Hematopoietic multipotent progenitor cell treated with erythropoietin and hydrocortisone succinate and interleukin-3 and kit ligand, for 4 days (in vitro differentiated cells): Measurements from ENCODE around the gene HDAC4.

Experiments
- DNase-seq: peaks from one replicate; pipeline ENCODE4 v3.0.0-alpha.2; 2015

The HDAC4 gene

DNA sequence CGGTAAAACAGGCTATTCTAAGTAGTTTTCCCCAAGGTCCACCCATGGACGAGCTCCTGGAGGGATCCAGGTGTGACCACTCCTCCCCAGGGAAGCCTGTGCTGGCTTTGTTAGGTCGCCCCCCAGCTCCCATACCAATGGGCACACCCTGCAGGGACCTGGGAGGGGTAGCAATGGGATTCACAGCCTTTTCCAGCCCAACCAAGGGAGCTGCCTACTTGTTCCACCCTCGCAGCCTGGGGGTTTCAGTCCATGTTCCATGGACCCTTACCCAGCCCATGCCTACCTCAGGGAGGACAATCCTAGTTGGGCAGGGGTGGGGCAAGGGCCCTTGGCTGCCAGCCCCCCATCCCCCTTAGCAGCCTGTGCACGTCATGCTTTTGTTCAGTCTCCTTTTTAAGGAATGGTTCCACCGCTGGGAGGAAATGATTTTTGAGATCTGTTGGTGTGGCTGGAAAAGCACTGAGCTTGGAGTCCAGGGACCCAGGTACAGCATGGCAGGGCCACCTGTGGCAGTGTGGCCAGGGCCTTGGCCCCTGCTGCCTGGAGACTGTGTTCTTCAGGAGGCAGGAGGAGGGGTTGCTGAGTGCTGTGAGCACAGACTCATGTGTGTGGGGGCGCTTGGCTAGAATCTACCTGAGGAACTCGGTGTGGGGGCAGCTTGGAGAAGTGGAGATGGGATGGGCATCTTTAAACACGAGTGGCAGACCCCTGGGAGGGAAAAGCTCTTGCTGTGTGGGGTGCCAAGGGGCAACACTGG is 386.2 kb downstream of the HDAC4 start:
- no peak for DNase-seq

DNA sequence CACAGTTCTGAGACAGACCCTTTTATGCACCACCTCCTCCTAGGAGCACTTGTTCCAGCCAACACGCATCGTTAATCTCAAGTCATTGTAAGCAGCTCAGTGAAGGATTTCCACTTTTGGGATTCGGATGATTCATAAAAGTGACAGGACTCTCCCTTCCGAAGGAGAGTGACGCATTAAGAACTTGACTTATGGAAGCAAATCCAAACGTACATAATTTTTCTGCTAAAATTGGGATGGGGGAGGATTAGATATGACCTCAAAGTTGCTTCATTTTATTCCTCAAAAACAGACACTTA is 387.2 kb downstream of the HDAC4 start:
- no peak for DNase-seq

DNA sequence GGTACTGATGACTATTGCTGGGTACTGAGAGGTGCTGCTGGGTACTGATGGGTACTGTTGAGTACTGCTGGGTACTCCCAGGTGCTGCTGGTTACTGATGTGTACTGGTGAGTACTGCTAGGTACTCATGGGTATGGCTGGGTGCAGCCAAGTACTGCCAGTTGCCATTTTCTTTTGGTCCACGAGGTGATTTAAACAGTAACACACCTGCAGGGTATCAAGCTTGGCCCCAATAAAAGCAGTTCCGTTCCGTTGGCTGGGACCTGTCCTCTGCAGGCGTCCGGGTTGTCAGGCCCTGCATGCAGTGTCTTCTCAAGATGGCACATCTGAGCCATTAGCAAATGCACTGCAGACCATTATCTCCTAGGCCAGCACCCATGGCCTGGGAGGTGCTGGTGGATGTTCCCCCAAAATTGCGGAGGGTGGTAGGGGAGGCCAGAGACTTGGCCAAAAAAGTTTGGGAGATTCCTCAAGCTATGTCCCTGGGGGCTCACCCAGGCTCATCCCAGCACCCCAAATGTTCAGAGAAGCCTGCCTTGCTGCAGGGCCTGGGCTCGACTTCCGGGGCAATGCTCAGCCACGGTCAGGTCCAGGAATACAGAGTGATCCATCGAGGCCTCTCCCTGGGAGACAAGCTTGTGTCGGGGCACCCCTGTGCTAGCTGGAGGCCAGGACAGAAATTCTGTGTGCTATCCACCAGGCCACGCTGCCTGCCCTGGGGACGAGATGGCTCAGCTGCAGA is 387.7 kb downstream of the HDAC4 start:
- DNase-seq: no peak

DNA sequence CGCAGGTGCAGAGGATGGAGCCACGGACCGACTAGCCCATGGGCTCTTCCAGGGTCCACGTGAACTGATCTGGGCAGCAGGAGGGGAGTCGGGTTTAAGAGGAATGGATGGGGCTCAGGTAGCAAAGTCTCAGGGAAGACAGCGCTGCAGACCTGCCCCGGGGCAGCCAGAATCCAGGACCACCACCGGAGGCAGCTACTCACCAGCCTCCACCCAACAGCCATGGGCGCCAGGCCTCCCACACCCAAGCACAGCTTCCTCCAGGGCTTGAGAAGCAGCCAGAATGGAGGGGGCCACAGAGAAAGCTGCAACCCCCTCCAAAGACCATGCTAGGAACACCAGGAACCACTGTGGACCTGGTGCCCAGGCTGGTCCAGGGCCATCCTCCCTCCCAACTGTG is 388.6 kb downstream of the HDAC4 start:
- no peak for DNase-seq

DNA sequence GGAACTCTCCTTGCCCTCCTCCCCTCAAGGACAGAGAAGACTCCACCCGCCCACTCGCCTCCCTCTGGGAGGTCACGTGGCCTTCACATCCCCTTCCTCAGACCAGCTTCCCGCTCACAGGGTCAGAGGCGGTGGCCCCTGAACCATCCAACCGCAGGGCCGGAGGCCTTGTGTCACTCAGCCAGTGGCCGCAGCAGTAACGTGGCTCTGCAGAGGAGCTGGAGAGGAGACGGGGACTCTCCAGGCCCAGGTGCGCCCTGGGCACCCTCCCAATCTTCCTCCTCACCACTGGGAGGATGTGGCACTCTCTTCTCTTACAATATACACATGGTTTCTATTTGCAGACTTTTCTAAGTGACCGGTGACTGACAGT is 391.2 kb downstream of the HDAC4 start:
- no peak for DNase-seq

DNA sequence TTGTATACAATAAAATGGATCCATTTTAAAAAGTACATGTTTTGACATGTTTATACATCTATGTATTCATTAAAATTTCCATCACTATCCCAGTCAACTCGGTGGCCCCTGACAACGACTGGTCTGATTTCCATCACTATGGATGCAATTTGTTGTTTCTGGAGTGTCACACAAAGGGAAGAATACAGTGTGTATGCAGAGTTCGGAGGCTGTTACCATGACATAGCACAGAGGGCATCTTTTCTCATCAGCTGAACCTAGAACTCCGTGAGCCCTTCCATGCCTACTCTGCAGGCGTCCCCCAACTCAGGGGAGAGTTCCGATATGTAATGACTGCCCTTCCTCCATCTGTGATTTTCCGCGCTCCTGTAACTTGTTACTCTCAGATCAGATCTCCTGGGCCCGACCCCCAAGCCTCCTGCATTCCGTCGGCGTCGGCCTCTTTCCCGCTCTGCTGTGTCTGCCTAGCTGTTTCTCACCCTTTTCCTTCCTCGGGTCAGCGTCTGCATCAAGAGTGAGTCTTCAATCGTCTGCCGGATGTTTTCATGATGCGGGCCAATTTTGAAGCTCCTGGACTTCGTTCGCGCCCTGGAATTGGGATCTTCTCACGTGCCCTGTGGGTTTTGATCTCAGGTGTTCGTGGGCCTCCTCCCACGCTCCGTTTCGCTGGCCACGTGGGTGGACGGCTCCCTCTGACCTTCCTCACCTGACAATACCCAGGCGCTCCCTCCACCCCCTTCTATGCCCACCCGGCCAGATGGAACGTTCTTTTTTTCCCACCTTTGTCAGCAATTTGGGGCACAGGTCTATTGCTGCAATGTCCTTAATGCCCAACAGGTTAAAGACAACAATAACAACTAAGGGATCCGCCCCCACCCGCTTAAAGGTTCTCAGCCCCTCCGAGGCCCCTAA is 391.9 kb downstream of the HDAC4 start:
- no peak for DNase-seq

DNA sequence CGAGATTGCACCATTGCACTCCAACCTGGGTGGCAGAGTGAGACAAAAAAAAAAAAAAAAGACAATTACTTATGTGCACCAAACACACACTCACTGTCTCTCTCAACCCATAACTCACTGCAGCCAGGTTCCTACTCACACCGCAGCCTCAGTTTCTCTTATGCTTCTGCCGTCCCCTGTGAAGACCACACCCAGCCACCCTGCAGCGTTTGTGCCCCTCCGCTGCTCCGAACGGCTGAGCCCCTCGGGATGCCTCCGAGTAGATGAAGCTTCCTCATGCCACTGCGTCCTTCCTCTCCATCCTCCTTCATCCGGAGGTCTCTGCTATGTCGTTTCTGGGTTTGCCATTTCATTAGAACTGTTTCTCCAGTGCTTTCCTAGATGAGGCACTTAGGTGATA is 392.8 kb downstream of the HDAC4 start:
- no peak for DNase-seq

DNA sequence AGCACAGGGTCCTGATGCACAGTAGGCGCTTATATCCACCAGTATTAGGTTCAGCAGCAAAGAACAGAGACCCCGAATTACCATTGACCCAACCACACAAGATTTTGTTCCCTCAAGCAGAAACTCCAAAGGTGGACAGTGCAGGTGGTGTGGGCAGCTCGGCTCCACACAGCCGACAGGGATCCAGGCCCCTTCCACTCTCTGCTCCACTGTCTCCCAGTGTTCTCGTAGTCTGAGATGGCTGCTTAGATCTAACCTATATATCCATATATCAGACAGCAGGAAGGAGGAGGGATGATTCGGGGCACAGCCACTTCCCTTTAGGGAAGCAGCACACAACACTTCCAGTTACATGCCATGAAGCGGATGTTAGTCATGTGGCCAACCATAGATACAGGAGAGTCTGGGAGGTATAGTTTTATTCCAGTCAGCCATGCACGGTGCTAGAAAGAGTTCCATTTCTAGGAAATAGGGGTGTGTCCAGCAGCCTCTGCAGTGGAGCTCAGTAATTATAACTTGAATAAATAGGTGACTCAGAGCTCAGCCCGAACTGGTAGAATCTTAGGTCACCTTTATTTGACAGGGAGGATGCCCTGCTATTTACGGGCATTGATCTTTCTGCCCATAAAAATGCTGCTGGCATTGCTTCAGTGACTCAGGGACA is 394.1 kb downstream of the HDAC4 start:
- no peak for DNase-seq

DNA sequence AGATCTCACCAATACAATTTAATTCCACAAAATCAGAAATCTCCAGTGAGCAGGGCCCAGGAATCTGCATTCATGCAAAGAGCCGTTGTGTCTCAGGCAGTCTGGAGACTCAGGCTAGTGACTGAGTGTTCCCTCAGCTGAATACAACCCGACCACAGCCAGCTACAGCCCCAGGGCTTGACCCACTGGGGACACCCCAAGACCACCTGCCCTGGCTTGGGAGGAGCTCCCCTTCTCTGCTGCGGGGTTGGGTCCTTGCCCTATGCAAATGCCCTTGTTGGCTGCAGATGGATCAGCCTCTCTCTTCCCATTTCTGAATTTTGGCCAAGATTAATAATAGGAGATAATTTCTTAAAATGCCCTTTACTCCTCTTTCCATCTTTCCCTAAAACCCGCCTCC is 395.2 kb downstream of the HDAC4 start:
- DNase-seq: no peak

DNA sequence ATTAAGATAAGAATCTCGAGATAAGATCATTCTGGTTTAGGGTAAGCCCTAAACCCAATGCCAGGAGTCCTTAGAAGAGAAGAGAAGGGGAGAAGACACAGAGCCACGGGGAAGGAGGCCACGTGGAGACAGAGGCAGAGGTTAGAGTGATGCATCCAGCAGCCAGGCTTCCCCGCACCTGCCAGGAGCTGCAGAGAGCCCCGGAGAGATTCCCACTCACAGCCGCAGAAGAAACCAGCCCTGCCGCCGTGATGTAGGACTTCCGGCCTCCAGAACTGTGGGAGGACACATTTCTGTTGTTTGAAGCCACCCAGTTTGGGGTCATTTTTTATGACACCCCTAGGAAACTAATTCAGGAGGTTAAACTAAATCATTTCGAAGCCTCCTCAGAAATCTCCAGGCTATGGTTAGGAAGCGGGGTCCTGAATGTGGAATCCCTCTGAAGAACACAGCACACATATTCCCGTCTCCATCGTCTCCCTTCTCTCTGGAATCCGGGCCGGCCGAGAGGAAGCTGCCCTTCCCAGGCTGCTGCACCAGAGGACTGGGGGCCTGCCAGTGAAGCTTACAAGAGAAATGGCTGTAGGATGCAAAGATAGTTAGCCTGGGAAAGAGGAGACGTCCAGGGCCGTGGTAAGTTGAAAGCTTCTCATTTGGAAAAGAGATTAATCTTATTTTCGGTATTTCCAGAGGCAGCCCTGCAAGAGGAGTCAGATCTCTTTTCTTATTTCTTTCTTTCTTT is 396.4 kb downstream of the HDAC4 start:
- no peak for DNase-seq

DNA sequence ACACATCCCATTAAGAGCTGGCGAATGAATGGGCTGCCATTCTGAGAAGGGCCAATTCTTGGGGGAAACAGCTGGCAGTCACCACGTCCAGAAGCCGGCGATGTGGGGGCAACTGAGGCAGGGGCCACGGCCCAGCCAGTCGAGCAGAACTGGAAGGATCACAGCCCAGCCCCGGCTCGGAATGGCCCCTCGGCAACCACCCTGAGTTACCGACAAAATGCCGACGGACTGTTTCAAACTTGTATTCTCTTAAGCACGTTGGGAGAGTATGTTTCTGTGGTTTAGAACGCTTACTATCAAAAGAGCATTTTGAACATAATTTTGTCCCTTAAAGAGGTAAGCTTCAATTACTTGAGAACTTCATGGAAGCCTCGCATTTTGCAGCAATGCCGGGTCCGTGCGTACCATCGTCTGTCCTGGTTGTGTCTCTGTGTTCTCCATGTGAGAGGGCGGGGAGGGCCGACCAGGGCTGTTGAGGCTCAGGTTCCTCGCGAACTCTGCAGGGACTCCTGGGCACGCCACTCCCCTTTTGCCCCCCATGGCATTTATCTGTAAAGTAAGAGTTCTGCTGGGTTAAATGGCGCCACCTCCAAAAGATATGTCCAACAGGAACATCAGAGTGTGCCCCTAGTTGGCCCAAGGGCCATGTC is 397.1 kb downstream of the HDAC4 start:
- no peak for DNase-seq

DNA sequence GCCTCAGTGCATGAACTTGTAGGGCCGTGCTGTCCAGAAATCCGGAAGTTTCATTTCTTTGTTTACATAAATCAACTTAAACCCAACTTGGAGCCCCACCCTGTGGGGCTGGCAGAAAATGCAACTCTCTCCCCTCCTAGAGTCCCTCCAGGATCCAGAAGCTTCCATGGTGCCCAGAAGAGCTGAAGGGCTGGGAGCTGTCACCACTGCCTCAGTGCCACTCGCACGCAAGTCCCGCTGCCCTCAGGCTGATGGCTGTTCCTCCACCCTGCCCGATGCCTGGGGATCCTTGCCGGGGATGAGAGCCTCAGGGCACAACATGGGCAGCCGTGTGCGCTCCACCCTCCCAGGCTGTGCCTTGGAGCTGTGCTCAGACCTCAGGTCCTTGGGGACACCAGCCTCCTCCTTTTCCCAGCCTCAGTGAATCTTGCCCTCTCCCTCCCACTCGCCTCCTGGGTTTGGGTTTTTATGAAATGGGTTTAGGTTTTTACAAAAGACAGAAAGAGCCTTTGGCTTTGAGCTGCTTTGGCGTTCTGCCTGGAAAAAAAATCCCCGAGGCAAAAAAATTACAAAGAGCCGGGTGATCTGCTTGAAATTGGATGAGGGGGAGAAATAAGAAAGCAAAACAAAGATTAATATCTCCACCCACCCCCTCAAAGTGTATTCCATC is 397.7 kb downstream of the HDAC4 start:
- no peak for DNase-seq

DNA sequence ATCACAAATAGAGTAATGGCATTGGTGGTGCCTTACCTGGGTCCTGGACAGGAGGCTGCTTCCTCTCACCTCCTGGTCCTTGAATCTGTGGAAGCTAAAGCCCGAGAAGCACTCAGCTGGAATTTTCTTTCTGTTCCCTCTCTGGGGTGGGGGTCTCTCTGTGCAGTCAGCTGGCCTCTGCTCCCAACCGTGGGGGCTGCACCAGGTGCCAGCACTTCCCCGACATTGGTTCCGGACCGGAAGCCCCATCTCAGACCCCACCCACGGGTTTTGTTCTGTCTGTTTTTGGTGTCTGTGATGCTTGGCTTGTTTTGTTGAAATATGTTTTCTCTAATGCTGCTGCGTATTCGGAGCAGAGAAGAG is 398.2 kb downstream of the HDAC4 start:
- DNase-seq: no peak

DNA sequence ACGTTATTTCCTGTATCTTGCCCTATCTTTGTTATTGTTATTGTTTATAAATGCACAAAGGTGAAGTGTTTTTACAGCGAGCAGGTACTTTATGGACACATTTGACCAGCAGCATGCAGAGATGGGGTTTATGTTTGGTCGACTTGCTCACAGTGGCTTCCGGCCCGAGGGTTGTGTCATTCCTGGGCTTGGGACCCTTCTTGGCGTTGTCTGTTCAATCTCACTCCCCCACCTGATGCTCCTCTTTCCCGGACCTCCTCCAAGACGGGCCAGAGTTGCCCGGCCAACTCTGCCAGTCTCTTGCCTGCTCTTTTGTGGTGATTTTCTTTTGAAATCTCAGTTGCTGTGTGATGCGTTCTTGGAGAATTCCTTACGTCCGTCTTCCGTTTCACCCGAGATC is 399.0 kb downstream of the HDAC4 start:
- no peak for DNase-seq

DNA sequence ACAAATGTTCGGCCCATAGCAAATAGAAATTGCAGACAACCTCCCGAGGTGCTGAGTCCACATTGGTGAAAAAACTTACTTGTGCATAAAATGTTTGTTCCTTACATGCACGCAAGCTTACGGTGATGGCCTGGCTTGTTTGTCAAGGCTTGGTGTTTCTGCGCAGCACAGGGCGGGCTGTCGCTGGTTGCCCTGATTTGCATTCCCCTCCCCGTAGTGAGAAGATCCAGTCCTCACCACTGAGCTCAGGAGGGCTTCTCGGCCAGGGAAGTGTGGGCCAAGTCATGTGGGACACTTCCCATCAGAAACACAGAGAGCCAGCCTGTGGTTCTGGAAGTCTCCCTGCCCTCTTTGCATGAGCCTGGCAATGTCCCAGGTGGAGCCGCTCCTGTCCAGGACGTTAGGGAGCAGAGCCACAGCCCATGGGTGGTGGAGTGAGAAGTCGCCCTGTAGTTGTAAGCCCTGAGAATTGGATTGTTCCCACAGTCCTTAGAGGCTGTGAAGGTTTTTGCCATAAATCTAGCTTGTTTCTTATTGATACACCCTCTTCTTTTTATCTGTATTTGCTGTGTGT is 400.2 kb downstream of the HDAC4 start:
- DNase-seq: no peak

DNA sequence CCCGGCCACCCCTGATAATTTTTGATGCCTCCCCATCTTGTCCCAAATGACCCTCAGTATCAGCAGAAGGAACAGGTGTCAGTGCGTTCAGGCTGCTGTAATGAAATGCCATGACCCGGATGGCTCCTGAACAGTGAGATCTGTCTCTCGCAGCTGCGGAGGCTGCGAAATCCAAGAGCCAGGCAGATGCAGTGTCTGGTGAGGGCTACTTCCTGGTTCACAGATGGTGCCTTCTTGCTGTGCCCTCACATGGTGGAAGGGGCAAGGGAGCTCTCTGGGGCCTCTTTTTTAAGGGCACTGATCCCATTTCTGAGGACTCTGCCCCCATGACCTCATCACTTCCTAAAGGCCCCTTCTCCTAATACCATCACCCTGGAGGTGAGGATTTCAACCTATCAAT is 400.7 kb downstream of the HDAC4 start:
- no peak for DNase-seq

DNA sequence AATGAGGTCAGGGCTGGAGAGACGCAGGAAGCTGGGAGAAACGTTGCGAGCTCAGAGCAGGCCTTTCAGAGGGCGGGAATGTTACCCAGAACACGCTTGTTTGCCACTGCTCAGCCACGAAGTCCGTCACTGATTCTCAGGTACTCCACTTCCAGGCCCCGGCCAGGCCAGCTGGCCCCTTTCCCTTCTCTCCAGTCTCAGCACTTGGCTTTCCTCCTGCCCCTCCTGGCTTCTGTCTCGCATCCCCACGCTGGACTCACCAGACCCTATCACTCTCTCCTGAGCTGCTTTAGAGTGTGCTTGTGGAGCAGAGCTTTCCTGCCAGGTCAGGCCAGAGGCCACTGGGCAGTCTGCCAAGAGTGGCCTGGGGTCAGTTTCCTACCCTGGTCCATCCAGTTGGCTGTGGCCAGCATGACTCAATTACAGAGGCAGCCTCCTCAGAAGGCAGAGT is 401.5 kb downstream of the HDAC4 start:
- DNase-seq: no peak

DNA sequence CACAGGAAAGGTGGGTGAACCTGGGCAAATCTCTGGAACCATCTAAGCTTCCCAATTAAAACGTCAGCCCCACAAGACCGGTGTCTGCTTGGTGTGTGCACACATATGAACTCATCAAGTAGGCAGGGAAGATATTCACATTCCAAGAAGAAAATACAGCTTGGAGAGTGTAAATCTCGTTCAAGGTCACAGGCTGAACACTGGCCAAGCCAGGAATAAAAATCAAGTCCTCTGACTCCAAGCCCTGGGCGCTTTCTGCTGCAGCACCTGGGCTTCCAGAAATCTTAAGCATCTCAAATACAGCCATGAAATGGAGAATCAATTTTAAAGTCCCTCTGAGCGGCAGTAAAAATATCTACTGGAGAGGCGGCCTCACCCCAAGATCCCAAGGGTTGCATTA is 402.0 kb downstream of the HDAC4 start:
- no peak for DNase-seq
